ENCODE data around the gene FRMD4A. TPM values are rescaled to one million over a fixed set of nuclear protein-coding genes. Genes with fewer than 3 reads are reported as not detected.

The FRMD4A gene
- total RNA-seq, 2 experiments from 2014 or later, result 0.17 TPM; not detected in 1

- intact Hi-C loops (cut with micrococcal nuclease; ENCODE audit: unreplicated experiment), result no loop called here
- Histone ChIP-seq H3K27ac (ENCODE audit: low read depth, low read length, poor library complexity, severe bottlenecking) (no peak overlapping the region), H3K79me2 (ENCODE audit: insufficient read depth, low read depth, low read length) (no peaks in the 10 kb centered on the region), H3K4me2 (ENCODE audit: low read length) (no peak overlapping the region), H3K4me1 (ENCODE audit: insufficient read depth, low read length, poor library complexity, severe bottlenecking) (no peaks in the 10 kb centered on the region), H3K36me3 (ENCODE audit: insufficient read depth, low read length) (no peaks in the 10 kb centered on the region), H2AFZ (ENCODE audit: low read length) (no peak overlapping the region), H3K9me2 (ENCODE audit: insufficient read depth, low read length) (no peaks in the 10 kb centered on the region), H3K4me3 (ENCODE audit: low read depth, low read length, poor library complexity, severe bottlenecking) (no peak overlapping the region), H4K20me1 (ENCODE audit: insufficient read depth, low read length) (no peaks in the 10 kb centered on the region), H3K9me3 (ENCODE audit: low read length) (no peaks in the 10 kb centered on the region)
- no TSS peak for BruUV-seq (replicated peaks)
- POLR2A ChIA-PET, result no interaction called here
- TF ChIP-seq, protein P1, sequence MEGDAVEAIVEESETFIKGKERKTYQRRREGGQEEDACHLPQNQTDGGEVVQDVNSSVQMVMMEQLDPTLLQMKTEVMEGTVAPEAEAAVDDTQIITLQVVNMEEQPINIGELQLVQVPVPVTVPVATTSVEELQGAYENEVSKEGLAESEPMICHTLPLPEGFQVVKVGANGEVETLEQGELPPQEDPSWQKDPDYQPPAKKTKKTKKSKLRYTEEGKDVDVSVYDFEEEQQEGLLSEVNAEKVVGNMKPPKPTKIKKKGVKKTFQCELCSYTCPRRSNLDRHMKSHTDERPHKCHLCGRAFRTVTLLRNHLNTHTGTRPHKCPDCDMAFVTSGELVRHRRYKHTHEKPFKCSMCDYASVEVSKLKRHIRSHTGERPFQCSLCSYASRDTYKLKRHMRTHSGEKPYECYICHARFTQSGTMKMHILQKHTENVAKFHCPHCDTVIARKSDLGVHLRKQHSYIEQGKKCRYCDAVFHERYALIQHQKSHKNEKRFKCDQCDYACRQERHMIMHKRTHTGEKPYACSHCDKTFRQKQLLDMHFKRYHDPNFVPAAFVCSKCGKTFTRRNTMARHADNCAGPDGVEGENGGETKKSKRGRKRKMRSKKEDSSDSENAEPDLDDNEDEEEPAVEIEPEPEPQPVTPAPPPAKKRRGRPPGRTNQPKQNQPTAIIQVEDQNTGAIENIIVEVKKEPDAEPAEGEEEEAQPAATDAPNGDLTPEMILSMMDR (conservative IDR thresholded peaks at IDR 0.05; ENCODE audit: low read length), result no peak
- no peak for DNase-seq (ENCODE audit: low spot score)
- CTCF ChIA-PET (ENCODE audit: unreplicated experiment), result no interaction called here
These were observed 12.7 kb downstream of the FRMD4A start for GRCh38 chr10:14318007-14318406.

GRCh38 chr10:14312014-14312413 lies 18.7 kb downstream of the FRMD4A start:
- Histone ChIP-seq H3K36me3 (ENCODE audit: insufficient read depth, low read length) (no peaks in the 10 kb centered on the region), H3K4me1 (ENCODE audit: insufficient read depth, low read length, poor library complexity, severe bottlenecking) (no peaks in the 10 kb centered on the region), H2AFZ (ENCODE audit: low read length) (no peak overlapping the region), H3K9me2 (ENCODE audit: insufficient read depth, low read length) (no peaks in the 10 kb centered on the region), H3K4me2 (ENCODE audit: low read length) (no peak overlapping the region), H3K79me2 (ENCODE audit: insufficient read depth, low read depth, low read length) (no peaks in the 10 kb centered on the region), H3K4me3 (ENCODE audit: low read depth, low read length, poor library complexity, severe bottlenecking) (no peak overlapping the region), H3K9me3 (ENCODE audit: low read length) (no peaks in the 10 kb centered on the region), H4K20me1 (ENCODE audit: insufficient read depth, low read length) (no peaks in the 10 kb centered on the region), H3K27ac (ENCODE audit: low read depth, low read length, poor library complexity, severe bottlenecking) (no peak overlapping the region)
- BruUV-seq (replicated peaks), result no TSS peak
- CTCF ChIA-PET (ENCODE audit: unreplicated experiment), result no interaction called here
- TF ChIP-seq, protein P1 (conservative IDR thresholded peaks at IDR 0.05; ENCODE audit: low read length), result no peak
- TF ChIP-seq EZH2phosphoT487 (IDR thresholded peaks at IDR 0.05; ENCODE audit: borderline replicate concordance, low read depth, low read length), result no peak
- DNase-seq (ENCODE audit: low spot score), result no peak
- intact Hi-C loops (cut with micrococcal nuclease; ENCODE audit: unreplicated experiment), result no loop called here
- POLR2A ChIA-PET, result no interaction called here

DNA sequence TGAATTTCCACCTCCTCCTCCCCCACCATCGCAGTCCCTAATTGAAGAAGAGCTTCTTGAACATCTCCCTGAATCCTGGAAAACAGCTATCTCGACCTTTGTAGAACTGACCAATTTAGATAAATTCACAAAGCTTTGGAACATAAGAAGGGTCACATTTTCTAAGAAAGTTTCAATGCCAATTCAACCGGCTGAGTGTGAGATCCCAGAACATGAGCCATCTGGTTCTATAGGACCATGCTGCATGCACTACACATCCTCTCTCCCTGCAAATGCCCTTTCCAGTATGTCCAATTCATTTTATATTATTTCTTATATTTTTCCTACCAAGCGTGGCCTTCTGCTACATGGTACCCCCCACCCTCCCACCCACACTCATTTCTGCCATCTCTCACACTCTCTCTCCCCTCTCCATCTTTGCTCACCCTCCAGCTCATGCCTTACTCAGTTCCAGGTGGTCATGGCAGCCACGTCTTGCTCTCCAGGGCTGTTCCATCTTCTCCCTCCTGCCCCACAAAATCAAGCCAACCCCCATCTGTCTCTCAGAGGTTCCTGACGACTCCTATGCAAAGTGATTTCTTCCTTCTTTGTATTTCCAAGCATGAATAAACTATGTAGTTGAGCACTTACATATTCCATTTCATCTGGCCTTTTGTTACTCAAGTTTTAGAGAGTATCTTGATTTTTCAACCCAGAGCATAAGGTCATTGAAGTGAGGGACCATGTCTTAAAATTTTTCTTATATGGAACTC lies 19.3 kb downstream of the FRMD4A start:
- no peak for DNase-seq (ENCODE audit: low spot score)
- H2AFZ ChIP-seq (ENCODE audit: low read length), result no peak overlapping the region
- H3K79me2 ChIP-seq (ENCODE audit: insufficient read depth, low read depth, low read length), result no peaks in the 10 kb centered on the region
- H3K9me3 ChIP-seq (ENCODE audit: low read length), result no peaks in the 10 kb centered on the region
- intact Hi-C loops (cut with micrococcal nuclease; ENCODE audit: unreplicated experiment), result no loop called here
- no peak overlapping the region for H3K4me3 ChIP-seq (ENCODE audit: low read depth, low read length, poor library complexity, severe bottlenecking)
- no peaks in the 10 kb centered on the region for H4K20me1 ChIP-seq (ENCODE audit: insufficient read depth, low read length)
- H3K4me1 ChIP-seq (ENCODE audit: insufficient read depth, low read length, poor library complexity, severe bottlenecking), result no peaks in the 10 kb centered on the region
- no TSS peak for BruUV-seq (replicated peaks)
- H3K4me2 ChIP-seq (ENCODE audit: low read length), result no peak overlapping the region
- POLR2A ChIA-PET, result no interaction called here
- no peaks in the 10 kb centered on the region for H3K36me3 ChIP-seq (ENCODE audit: insufficient read depth, low read length)
- no peaks in the 10 kb centered on the region for H3K9me2 ChIP-seq (ENCODE audit: insufficient read depth, low read length)
- H3K27ac ChIP-seq (ENCODE audit: low read depth, low read length, poor library complexity, severe bottlenecking), result no peak overlapping the region
- CTCF ChIA-PET (ENCODE audit: unreplicated experiment), result no interaction called here
- no peak for TF ChIP-seq EZH2phosphoT487 (IDR thresholded peaks at IDR 0.05; ENCODE audit: borderline replicate concordance, low read depth, low read length)
- TF ChIP-seq, protein P1 (conservative IDR thresholded peaks at IDR 0.05; ENCODE audit: low read length), result no peak
